ENCODE results near the gene CDC42EP3.

GRCh38 chr2:37689751-37690150 is 18.3 kb upstream of the CDC42EP3 start:
- TF ChIP-seq CTCF (IDR thresholded peaks at IDR 0.05): no peak
- no peak for TF ChIP-seq POLR2AphosphoS5 (IDR thresholded peaks at IDR 0.05)
- no peak for TF ChIP-seq POLR2A (IDR thresholded peaks at IDR 0.05)
- TF ChIP-seq EP300 (IDR thresholded peaks at IDR 0.05): no peak

Data from stomach (tissue), 4 donors.